Cardiac septum (tissue), 1 donor: Measurements from ENCODE around the gene KIAA1549. TPM values are rescaled to one million over a fixed set of nuclear protein-coding genes. Genes with fewer than 3 reads are reported as not detected.
"Not testable (repeated sequence)": the region's sequence is repeated elsewhere in the genome, so short reads cannot be mapped to it uniquely, and the experiment has no call there.

Experiments
- DNase-seq: peaks from one replicate; pipeline ENCODE4 v3.0.0-alpha.2; 2020; ENCODE audit warnings: low spot score
- intact Hi-C: fragments of 100-400 bp; cut with DNase I; formaldehyde crosslinking; loops from one replicate; pipeline ENCODE4 v1.14.0; 2022
- long read RNA-seq: library from polyadenylated mRNA; unstranded; transcript quantifications from one replicate; pipeline ENCODE4 v2.0.0, GENCODE V29; 2021
- total RNA-seq: library from RNA; stranded (reverse); fragmentation: NEBNext Ultra II Directional; extraction: Animal tissue kit (Norgen Biotek cat#: 25700); gene quantifications from one replicate; pipeline ENCODE4 v1.2.1, GENCODE V29; 2021
- donor health status: DM: no; HTN: no; CAD: no.

The KIAA1549 gene
- total RNA-seq = 1.4 TPM
- long read RNA-seq, partial matches to known transcripts = 1 of 1 reads
- long read RNA-seq, other reads (novel, unspliced or antisense) = 0 of 1 reads

- intact Hi-C loops = loop anchor here (5.0 kb wide), 1 partner anchor 99 kb away; no protein-coding TSS in a partner anchor
These were observed at the start of gene KIAA1549 for GRCh38 chr7:138981332-138982203. KIAA1549 (minus strand) TSS chr7:138981389; CDS start chr7:138981269, 120 bp downstream.

GRCh38 chr7:139029353-139029752 lies 48.2 kb upstream of the KIAA1549 start:
- intact Hi-C loops = no loop called here

More at GRCh38 chr7:138981332-138982203, at the start of gene KIAA1549:
- DNase-seq = no peak

DNA sequence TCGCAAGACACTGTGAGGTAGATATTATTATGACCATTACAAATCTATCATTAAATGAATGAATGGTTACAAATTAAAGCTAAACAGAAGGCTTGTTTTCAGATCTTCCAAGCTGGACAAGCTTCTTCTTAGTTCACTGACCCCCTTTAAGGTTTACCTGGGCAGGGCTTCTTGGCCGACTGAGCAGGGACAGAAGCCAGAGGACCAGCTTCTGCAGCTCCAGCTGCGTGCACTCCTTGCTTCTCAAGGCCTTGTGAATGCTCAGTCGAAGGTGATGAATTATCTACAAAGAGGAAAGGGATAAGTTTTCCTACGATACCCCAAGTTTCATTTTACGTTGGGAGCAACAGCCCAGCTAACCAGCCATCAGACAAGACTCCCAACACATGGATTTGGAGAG lies 45.4 kb upstream of the KIAA1549 start:
- intact Hi-C loops = no loop called here
- no peak for DNase-seq

More at GRCh38 chr7:139029353-139029752, 48.2 kb upstream of the KIAA1549 start:
- no peak for DNase-seq

- DNase-seq, intact Hi-C loops: not testable (repeated sequence)
These were observed 44.7 kb upstream of the KIAA1549 start for GRCh38 chr7:139025861-139026260.

- no peak for DNase-seq
- intact Hi-C loops = no loop called here
These were observed 41.9 kb upstream of the KIAA1549 start for GRCh38 chr7:139023076-139023475.

DNA sequence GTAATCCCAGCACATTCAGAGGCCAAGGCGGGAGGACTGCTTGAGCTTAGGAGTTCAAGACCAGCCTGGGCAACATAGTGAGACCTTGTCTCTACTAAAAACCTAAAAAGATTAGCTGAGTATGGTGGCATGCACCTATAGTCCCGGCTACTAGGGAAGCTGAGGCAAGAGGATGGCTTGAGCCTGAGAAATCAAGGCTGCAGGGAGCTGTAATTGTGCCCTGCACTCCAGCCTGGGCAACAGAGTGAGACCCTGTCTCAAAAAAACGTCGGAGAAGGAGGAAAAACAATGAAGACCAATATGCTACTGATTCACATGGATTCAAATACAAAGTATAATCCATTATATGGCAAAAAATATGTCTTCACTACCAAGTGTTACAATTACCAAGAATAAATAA lies 41.1 kb upstream of the KIAA1549 start:
- intact Hi-C loops = no loop called here
- no peak for DNase-seq

DNA sequence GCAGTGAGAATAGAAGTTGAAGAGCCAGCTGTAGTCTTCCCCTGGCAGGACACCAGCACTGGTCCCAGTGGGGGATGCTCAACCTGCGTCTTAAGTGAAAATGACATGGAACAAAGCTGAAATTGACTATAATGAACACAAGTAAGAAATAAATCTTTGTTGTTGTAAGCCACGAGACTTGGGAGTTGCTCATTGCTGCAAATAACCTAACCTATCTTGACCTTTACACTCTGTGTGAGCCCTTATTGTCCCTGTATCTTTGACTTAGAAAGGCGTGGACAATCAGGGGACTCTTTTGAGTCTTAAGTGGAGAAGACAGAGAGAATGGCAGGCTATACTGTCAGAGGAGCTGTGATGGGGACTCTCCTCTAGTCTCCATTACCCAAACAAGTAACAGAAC lies 37.7 kb upstream of the KIAA1549 start:
- DNase-seq = no peak
- intact Hi-C loops = no loop called here

GRCh38 chr7:139016931-139017511 lies 35.8 kb upstream of the KIAA1549 start:
- no peak for DNase-seq
- intact Hi-C loops = loop anchor here (2.0 kb wide), 1 partner anchor 58 kb away; no protein-coding TSS in a partner anchor

DNA sequence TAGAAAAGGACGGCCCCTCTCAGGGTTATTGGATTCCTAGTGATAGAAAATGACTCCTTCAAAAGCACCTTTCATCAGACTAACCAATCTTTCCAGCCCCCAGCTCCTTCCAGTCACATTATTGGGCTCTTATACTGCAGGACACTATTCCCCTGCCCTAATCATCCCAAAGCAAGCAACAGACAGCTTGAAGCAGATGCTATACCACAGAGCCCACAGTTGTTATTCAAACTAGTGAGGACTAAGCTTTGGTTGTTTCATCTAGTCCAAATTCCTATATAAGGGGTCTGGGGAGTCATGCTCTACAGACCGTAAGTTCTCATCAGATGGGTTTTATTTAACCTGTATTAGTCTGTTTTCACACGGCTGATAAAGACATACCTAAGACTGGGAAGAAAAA lies 30.2 kb upstream of the KIAA1549 start:
- intact Hi-C loops = no loop called here

GRCh38 chr7:139004321-139005090 lies 23.3 kb upstream of the KIAA1549 start:
- no peak for DNase-seq
- intact Hi-C loops = no loop called here

More for the DNA sequence above, 30.2 kb upstream of the KIAA1549 start:
- no peak for DNase-seq

DNA sequence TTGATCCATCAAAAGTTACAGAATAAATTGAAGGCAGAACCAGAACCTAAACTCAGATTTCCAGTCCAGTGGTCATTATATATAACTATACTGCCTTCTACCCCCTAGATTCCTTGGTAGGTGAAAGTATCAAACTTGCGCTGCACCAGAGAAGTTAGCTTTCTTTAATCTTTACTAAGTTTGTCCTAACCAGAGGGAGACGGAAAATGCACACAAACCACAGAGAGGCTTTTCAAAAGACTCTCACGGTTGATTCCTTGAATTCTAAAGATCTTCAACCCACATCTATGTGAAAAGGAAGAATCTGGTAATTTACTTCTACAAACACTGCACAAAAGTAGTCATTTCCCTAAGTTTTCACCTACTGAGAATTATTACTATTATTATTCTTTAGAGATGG lies 18.2 kb upstream of the KIAA1549 start:
- no peak for DNase-seq
- intact Hi-C loops = no loop called here

- DNase-seq = no peak
- intact Hi-C loops = no loop called here
These were observed 10.9 kb upstream of the KIAA1549 start for GRCh38 chr7:138992052-138992531.

- intact Hi-C loops = no loop called here
These were observed 6.5 kb upstream of the KIAA1549 start for GRCh38 chr7:138987686-138988085.

GRCh38 chr7:138982204-138982623 lies 1.0 kb upstream of the KIAA1549 start:
- intact Hi-C loops = loop anchor here (5.0 kb wide), 1 partner anchor 100 kb away; no protein-coding TSS in a partner anchor
- no peak for DNase-seq

More at GRCh38 chr7:138987686-138988085, 6.5 kb upstream of the KIAA1549 start:
- no peak for DNase-seq

DNA sequence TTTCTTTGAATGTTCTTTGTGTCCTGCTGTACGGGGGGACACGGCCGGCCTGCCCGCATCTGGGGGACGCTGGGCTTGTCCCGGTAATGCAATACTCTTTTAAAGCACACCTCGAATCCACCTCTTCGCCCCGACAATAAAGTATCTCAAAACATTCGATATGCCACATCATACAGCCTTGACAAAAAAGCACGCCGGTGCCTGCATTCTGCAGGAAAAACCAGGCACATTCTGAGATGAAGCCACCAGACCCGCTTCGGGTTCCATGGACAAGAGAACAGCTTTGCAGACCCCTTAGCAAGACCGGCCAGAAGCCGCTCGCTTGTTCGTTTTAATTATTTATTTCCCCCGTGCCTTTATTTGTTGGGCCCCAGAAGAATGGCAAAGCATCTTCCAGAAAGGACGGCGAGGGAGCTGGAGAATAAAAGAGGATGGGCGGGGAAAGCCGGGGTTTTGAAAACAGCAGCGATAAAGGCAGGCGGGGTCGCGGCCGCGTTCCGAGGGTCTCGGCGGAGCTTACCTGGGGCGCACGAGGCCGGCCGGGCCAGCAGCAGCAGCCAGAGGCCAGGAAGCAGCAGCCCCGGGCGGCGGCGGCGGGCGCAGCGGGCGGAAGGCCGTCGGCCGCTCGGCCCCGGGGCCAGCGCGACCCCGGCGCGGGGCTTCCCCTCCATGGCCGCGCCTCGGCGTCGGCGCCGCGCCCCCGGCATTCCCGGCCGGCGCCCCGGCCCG lies 462 bp downstream of the KIAA1549 start:
- DNase-seq = no peak
- intact Hi-C loops = loop anchor here (5.0 kb wide), 1 partner anchor 98 kb away; no protein-coding TSS in a partner anchor

DNA sequence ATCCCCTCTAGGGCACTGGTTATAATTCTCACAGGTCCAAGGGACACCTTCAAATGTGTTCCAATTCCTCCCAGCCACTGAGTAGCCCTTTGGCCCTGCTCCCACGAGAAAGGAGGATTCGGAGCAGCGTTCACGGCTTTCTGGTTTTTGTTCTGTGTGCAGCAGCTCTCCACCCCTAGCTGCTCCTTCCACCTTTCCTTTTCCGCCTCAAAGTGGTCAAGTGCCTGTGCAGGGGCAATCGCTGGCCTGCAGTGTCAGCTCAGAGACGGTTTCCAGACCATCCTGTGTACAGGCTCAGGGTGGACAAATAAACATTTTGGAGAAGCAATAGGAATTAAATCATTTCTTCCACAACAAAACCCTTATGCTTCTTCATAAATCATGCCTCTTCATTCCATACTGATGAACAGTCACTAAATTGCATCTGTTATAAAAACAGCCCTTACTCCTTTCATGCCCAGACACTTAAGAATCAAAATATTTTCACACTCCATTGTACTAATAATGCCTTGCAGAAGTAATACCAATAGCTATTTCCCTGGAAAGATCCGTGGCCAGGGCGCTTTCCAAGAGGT lies 1.1 kb downstream of the KIAA1549 start:
- intact Hi-C loops = loop anchor here (5.0 kb wide), 1 partner anchor 98 kb away; no protein-coding TSS in a partner anchor
- DNase-seq = no peak

DNA sequence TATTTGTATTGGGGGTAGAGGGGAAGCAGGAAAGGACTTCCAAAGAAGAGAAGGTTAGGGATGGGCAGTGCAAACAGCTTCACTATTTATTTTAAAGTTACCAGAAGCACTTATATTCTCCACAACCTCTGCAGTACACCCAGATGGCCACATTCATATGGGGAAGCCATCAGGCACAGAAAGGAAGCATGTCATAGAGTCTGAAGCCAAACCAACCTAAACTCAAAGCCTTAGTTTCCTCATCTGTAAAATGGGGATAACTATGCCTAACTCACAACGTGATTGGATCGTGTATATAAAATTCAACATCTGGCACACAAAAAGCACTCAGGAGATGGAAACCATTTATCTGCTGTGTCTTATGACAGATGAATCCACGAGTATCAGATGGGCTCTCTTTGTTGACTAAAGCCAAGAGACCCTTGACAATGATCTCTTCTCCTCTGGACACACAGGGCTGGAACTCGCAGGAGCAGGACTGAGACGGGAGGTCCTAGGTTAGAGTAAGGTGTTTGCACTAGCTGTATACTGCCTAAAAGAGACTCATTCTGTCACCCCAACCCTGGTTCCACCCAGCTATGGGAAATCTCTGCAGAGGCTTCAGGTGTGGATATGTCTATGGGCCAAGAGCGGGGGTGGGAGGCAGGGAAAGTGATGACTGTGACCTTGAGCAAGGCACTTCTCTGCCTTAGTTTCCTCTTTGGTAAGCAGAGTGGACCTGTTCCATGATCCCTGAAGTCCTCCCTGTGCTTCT lies 1.8 kb downstream of the KIAA1549 start:
- no peak for DNase-seq
- intact Hi-C loops = no loop called here
